A673 (cell line): ENCODE results near the gene OXNAD1. TPM values are rescaled to one million over a fixed set of nuclear protein-coding genes. Genes with fewer than 3 reads are reported as not detected.

Experiments used
- BruUV-seq: library from RNA; stranded (reverse); fragments of 400-500 nt; replicated peaks from 2 replicates; lab custom pipeline; 2021; lab: Mats Ljungman, UMichigan
- CTCF ChIA-PET: fragments of 300-600 bp; sonication (Branson Sonifier 250); formaldehyde crosslinking; loops from one replicate; lab custom pipeline; 2022; ENCODE audit warnings: antibody characterized with exemption; lab: Charles Lee
- POLR2A ChIA-PET: fragments of 300-600 bp; sonication (Branson Sonifier 250); formaldehyde crosslinking; loops from one replicate; lab custom pipeline; 2022; ENCODE audit warnings: antibody characterized with exemption; ENCODE audit not compliant: low non-redundant PET; lab: Charles Lee
- DNase-seq: peaks from one replicate; pipeline ENCODE4 v3.0.0-alpha.2; 2015; ENCODE audit warnings: low spot score
- H3K27ac ChIP-seq: fragments of 200-600 bp; sonication (generic); 2 replicates; pipeline ENCODE4 v1.5.1; 2016; ENCODE audit warnings: mixed run types, low read depth, mild to moderate bottlenecking, mixed read lengths, antibody characterized with exemption, low read length; ENCODE audit not compliant: poor library complexity, severe bottlenecking
- H3K27me3 ChIP-seq: fragments of 200-600 bp; sonication (generic); replicated peaks from 2 replicates; pipeline ENCODE4 v1.6.1; 2017; ENCODE audit warnings: mixed run types, low read depth, mild to moderate bottlenecking, mixed read lengths, antibody characterized with exemption, low read length; ENCODE audit not compliant: insufficient read depth, poor library complexity
- H3K36me3 ChIP-seq: fragments of 200-600 bp; sonication (generic); 2 replicates; pipeline ENCODE4 v1.6.1; 2016; ENCODE audit warnings: mixed run types, mild to moderate bottlenecking, mixed read lengths, antibody characterized with exemption, low read length; ENCODE audit not compliant: insufficient read depth, poor library complexity, severe bottlenecking
- H3K4me1 ChIP-seq: fragments of 200-600 bp; sonication (generic); 2 replicates; pipeline ENCODE4 v1.6.1; 2017; ENCODE audit warnings: mixed run types, mild to moderate bottlenecking, mixed read lengths, antibody characterized with exemption, low read length; ENCODE audit not compliant: insufficient read depth, poor library complexity, severe bottlenecking
- H3K4me3 ChIP-seq: fragments of 200-600 bp; sonication (generic); 2 replicates; pipeline ENCODE4 v1.5.1; 2016; ENCODE audit warnings: low read depth, mixed run types, mild to moderate bottlenecking, mixed read lengths, low read length; ENCODE audit not compliant: poor library complexity, severe bottlenecking
- H3K9me3 ChIP-seq: fragments of 200-600 bp; sonication (generic); 2 replicates; pipeline ENCODE4 v1.6.1; 2016; ENCODE audit warnings: mixed run types, low read depth, mild to moderate bottlenecking, mixed read lengths, antibody characterized with exemption, low read length; ENCODE audit not compliant: poor library complexity, severe bottlenecking
- CTCF ChIP-seq: fragments of 300-800, 200-600 bp; sonication (generic); conservative IDR thresholded peaks from 2 replicates; pipeline ENCODE4 v1.5.1; 2017; ENCODE audit warnings: low read depth, mild to moderate bottlenecking, antibody characterized with exemption, low read length, moderate library complexity, mixed read lengths
- EZH2 ChIP-seq: fragments of 200-600 bp; sonication (generic); IDR thresholded peaks from 2 replicates; pipeline ENCODE4 v1.6.1; 2017; ENCODE audit warnings: borderline replicate concordance, low read depth, mild to moderate bottlenecking, mixed read lengths, antibody characterized with exemption, low read length; ENCODE audit not compliant: poor library complexity, severe bottlenecking
- intact Hi-C: fragments of 100-400 bp; cut with micrococcal nuclease; formaldehyde crosslinking; loops from one replicate; pipeline ENCODE4 v1.10.0; 2022; ENCODE audit not compliant: unreplicated experiment
- total RNA-seq: library from RNA; stranded (reverse); gene quantifications from 2 replicates; pipeline ENCODE4 v1.2.3, GENCODE V29; 2021

OXNAD1 gene
- total RNA-seq, 1 experiment from 2014 or later = 21.5 TPM

GRCh38 chr3:16236856-16237393 is 28.1 kb upstream of the OXNAD1 start:
- DNase-seq = no peak
- Histone ChIP-seq H3K4me3 (no peak overlapping the region), H3K4me1 (no peaks in the 10 kb centered on the region), H3K9me3 (no peaks in the 10 kb centered on the region), H3K36me3 (no peaks in the 10 kb centered on the region), H3K27me3 (no peaks in the 10 kb centered on the region), H3K27ac (no peak overlapping the region)
- intact Hi-C loops = no loop called here
- POLR2A ChIA-PET = no interaction called here
- CTCF ChIA-PET = interaction anchor here (0.6 kb wide), 1 partner anchor 11 kb away, joined by 5 read pairs; no protein-coding TSS in a partner anchor
- TF ChIP-seq EZH2 = no peak
- BruUV-seq = no TSS peak

DNA sequence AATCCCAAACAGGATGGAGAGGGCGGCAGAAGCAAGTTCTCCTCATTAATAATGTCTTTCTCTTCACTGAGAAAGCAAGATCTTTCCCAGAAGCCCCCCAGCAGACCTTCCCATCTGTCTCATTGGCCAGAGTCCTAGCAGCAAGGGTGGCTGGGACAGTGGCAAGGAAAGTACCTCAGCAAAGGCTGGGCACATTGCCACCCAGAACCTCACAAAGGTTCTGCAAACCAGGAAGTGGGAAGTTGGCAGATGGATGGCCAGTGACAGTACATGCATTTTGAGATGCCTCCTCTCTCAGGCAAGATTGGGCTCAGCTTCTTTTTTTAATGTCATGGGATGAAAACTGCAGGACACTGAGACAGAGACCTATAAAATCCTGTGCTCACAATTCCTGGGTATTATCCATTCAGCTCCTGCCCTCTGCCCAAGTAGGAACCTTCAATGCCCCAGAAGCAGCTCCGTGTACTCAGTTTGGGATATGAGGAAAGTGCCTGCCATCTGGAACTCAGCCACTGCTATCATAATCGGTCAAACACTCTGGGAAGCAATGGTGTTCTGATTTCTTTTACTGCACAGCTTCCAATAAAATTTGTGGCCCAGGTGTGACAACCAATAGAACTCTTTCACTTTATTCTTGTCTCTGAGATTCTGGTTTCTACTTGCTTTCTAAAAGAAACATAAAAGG is 25.8 kb upstream of the OXNAD1 start:
- no peaks in the 10 kb centered on the region for H3K9me3 ChIP-seq
- no peaks in the 10 kb centered on the region for H3K27me3 ChIP-seq
- POLR2A ChIA-PET = no interaction called here
- no peak overlapping the region for H3K27ac ChIP-seq
- no peak overlapping the region for H3K4me3 ChIP-seq
- intact Hi-C loops = no loop called here
- CTCF ChIA-PET = no interaction called here
- no peaks in the 10 kb centered on the region for H3K4me1 ChIP-seq
- BruUV-seq = no TSS peak
- no peak for TF ChIP-seq EZH2
- TF ChIP-seq CTCF = no peak
- DNase-seq = no peak
- H3K36me3 ChIP-seq = no peaks in the 10 kb centered on the region

DNA sequence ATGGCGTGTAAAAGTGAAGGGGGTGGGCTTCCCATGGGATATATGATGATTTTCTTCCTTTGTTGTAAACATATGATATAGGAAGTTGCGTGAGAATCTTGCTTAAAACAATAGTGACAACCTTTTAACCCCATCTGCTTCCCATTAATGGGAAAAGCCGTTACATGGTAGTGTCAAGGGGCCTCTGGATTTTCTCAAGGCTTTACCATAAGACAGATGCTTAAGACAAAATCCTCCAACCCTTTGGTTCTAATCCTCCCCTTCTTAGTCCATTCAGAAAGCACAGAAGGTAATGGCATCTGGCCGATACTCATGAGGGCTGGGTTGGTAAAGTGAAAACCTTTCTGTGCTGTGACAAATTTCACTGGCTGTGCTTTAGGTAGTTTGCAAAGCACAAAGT is 25.2 kb upstream of the OXNAD1 start:
- ChIA-PET CTCF (no interaction called here), POLR2A (no interaction called here)
- intact Hi-C loops = no loop called here

More for the DNA sequence above, 25.2 kb upstream of the OXNAD1 start:
- Histone ChIP-seq H3K36me3 (no peaks in the 10 kb centered on the region), H3K9me3 (no peaks in the 10 kb centered on the region), H3K4me1 (no peaks in the 10 kb centered on the region), H3K4me3 (no peak overlapping the region), H3K27ac (no peak overlapping the region), H3K27me3 (no peaks in the 10 kb centered on the region)
- no peak for DNase-seq
- no peak for TF ChIP-seq CTCF
- TF ChIP-seq EZH2 = no peak
- BruUV-seq = no TSS peak
